Upper lobe of right lung (tissue), 1 donor: ENCODE data around the gene TMEM59L. TPM values are rescaled to one million over a fixed set of nuclear protein-coding genes. Genes with fewer than 3 reads are reported as not detected.

ENCODE experiments used
- ATAC-seq: fragments of 200-7000 bp; cut with Tn5 transposase; one replicate; pipeline ENCODE4 v1.9.1; 2020; ENCODE audit warnings: mild to moderate bottlenecking, moderate library complexity
- DNase-seq: peaks from one replicate; pipeline ENCODE4 v3.0.0-alpha.2; 2020
- H3K27ac ChIP-seq: fragments of 200-600 bp; one replicate; pipeline ENCODE4 v1.8.0; 2022
- H3K27me3 ChIP-seq: fragments of 200-600 bp; one replicate; pipeline ENCODE4 v1.8.0; 2022; ENCODE audit warnings: mild to moderate bottlenecking
- H3K36me3 ChIP-seq: fragments of 200-600 bp; one replicate; pipeline ENCODE4 v1.8.0; 2022
- H3K4me1 ChIP-seq: fragments of 200-600 bp; one replicate; pipeline ENCODE4 v1.8.0; 2022
- H3K4me3 ChIP-seq: fragments of 200-600 bp; one replicate; pipeline ENCODE4 v1.8.0; 2022; ENCODE audit warnings: mild to moderate bottlenecking
- H3K9me3 ChIP-seq: fragments of 200-600 bp; one replicate; pipeline ENCODE4 v1.8.0; 2022
- intact Hi-C: fragments of 100-400 bp; cut with DNase I; formaldehyde crosslinking; loops from one replicate; pipeline ENCODE4 v1.11.0; 2022
- total RNA-seq: library from RNA; stranded (reverse); fragmentation: NEBNext Ultra II Directional; extraction: Animal tissue kit (Norgen Biotek cat#: 25700); gene quantifications from one replicate; pipeline ENCODE4 v1.2.1, GENCODE V29; 2021
- TF ChIP-seq, protein P1 (sequence below): fragments of 200-600 bp; IDR thresholded peaks from one replicate; pipeline ENCODE4 v1.8.0; 2022; ENCODE audit warnings: antibody characterized with exemption
- donor health status: DM: no; HTN: yes; CAD: no; lungs with severe emphysema.

TMEM59L gene
- total RNA-seq, 1 donor from 2014 or later = 2.2 TPM

DNA sequence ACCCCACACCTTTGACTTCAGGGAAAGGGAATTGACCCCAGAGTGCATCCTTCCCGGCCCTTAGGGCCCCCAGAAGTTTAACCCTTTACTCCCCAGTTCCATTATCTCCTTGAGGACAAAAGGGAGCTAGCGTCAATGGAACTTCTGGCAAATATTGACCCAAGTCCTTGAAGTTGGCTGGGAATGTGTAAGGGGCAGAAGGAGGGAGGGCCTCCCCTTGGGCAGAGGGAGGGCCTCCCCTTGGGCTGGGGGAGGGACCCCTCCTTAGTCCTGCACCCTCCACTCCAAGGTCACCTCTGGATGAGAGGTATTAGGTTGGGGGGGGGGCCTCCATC, 3.0 kb upstream of the TMEM59L start:
- Histone ChIP-seq H3K4me3 (no peak overlapping the region), H3K27me3 (peaks cover 93% of the 10 kb centered on the region), H3K36me3 (no peaks in the 10 kb centered on the region), H3K9me3 (no peaks in the 10 kb centered on the region), H3K4me1 (peaks cover 35% of the 10 kb centered on the region), H3K27ac (no peak overlapping the region)
- TF ChIP-seq, protein P1, sequence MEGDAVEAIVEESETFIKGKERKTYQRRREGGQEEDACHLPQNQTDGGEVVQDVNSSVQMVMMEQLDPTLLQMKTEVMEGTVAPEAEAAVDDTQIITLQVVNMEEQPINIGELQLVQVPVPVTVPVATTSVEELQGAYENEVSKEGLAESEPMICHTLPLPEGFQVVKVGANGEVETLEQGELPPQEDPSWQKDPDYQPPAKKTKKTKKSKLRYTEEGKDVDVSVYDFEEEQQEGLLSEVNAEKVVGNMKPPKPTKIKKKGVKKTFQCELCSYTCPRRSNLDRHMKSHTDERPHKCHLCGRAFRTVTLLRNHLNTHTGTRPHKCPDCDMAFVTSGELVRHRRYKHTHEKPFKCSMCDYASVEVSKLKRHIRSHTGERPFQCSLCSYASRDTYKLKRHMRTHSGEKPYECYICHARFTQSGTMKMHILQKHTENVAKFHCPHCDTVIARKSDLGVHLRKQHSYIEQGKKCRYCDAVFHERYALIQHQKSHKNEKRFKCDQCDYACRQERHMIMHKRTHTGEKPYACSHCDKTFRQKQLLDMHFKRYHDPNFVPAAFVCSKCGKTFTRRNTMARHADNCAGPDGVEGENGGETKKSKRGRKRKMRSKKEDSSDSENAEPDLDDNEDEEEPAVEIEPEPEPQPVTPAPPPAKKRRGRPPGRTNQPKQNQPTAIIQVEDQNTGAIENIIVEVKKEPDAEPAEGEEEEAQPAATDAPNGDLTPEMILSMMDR = no peak
- ATAC-seq (peak; percentile 2), DNase-seq (no peak)
- intact Hi-C loops = no loop called here

DNA sequence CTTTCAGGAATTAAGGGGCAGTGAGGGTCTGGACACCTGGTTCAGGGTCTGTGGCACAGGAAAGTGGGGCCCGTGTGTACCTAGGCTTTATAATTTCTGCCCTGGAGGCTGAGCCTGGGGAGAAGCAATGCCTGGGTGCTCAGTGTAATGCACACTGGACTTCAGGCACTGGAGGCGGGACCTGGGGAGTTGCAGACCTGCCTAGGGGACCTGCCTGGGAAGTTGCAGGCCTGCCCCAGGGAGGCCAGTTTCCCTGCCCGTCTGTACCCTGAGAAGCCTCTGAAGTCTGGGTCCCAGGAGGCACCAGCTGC, 2.5 kb upstream of the TMEM59L start:
- DNase-seq (no peak), ATAC-seq (peak; percentile 24)
- intact Hi-C loops = no loop called here
- Histone ChIP-seq H3K4me3 (no peak overlapping the region), H3K4me1 (peaks cover 35% of the 10 kb centered on the region), H3K27me3 (peaks cover 94% of the 10 kb centered on the region), H3K9me3 (no peaks in the 10 kb centered on the region), H3K36me3 (no peaks in the 10 kb centered on the region), H3K27ac (no peak overlapping the region)
- TF ChIP-seq, protein P1 = no peak

DNA sequence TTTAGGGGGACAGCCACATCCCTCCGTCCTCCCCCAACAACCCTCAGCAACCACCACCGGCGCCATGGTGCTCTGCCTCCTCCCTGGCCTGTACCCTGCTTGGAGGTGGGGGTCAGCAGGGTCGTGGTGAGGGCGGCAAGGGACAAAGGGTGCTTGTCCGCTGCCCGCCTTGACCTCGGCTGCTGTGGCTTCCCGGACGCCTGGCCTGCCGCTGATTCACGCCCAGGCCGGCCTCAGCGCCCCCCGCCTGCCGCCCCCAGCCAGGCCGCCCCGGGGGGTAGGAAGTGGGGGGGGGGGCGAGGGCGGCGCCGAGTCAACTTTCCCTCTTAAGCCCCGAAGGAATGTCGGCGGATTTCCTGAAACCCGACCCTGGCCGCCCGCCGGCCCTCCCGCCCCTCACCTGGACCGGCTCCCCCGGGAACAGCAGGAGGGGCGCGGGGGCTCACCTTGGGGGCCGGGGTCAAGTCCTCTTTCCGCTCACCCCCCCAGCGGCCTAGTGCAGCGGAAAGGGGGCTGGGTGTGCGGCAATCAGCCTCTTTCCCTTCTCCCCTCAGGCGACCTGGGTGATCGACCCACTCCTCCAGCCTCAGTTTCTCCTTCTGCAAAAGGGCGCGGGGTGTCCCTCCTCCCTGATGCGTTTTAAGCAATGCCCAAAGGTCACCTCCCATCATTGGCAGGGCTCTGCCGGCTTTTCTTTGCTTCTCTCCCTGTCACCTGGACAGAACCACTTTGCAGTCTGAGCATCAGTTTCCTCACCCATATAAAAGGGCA, 1.9 kb upstream of the TMEM59L start:
- no peak overlapping the region for H3K4me3 ChIP-seq
- no peaks in the 10 kb centered on the region for H3K36me3 ChIP-seq
- H3K9me3 ChIP-seq = no peaks in the 10 kb centered on the region
- peaks cover 35% of the 10 kb centered on the region for H3K4me1 ChIP-seq
- H3K27me3 ChIP-seq = peaks cover 94% of the 10 kb centered on the region
- TF ChIP-seq, protein P1 = no peak
- no peak for DNase-seq
- intact Hi-C loops = no loop called here
- ATAC-seq = peak; percentile 4
- no peak overlapping the region for H3K27ac ChIP-seq

DNA sequence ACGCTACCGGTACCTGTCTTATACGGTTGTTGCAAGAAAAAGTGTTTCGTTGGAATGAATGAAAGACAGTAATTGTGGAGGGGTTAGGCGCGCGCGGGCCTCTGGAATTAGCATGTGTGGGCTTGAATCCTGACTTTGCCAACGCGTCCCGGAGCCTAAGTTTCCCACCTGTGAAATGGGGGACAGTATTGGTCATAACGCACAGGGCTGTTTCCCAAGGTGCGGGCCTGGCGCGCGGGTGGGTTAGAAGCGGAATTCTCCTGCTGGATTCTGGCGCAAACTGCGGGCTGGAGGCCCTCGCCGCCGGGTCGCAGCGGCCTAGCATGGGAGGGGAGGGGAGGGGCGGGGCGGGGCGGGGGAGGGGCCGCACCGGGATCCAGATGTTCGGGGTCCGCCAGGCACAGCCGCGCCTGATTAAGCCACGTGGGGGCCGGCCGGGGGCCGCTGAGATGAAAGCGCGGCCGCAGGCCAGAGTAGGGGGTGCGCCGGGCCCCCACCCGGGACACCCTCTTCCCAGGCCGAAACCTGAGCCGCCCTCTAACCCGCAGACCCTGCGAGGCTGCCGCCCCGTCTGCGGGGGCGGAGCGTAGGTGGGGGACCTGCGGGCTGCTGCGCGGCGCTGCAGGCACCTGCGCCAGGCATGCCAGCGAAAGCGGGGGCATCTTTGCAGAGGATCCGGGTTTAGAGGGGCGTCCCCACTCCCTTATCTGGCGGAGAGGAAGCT, 1.2 kb upstream of the TMEM59L start:
- H3K36me3 ChIP-seq = no peaks in the 10 kb centered on the region
- peaks cover 92% of the 10 kb centered on the region for H3K27me3 ChIP-seq
- TF ChIP-seq, protein P1 = no peak
- intact Hi-C loops = no loop called here
- ATAC-seq (no peak), DNase-seq (no peak)
- no peak overlapping the region for H3K27ac ChIP-seq
- H3K9me3 ChIP-seq = no peaks in the 10 kb centered on the region
- H3K4me3 ChIP-seq = no peak overlapping the region
- H3K4me1 ChIP-seq = peaks cover 35% of the 10 kb centered on the region

DNA sequence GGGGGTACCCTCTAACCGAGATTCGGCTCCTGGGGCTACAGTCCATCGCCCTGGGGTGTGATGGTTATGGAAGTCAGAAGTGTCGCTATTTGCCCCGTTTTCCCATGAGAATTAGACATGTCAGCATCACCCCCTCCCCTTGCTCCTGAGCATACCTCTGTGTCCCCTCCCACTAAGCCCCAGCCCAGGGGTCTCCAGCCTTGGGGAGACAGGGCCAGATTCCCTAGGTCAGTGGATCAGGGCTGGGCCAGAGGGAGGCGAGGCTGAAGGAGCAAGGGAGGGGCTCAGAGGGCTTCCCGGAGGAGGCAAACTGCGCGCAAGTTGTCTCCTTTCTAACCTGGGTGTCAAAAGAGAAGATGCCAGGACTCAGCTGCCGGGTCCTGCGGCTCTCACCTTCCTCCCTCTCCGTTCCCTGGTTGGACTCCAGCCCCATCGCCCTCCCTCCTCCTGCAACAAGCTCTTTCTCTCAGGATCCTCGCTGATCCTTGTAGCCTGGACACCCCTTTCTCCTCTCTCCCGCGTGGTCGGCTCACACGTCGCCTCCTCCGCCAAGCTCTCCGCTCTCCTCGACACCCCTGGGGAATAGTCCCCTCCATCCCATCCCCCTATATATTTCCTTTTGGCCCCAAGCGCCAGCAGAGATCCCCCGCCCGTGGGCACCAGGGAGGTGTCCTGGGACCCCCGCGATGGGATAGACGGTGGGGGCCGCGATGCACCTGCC, 459 bp upstream of the TMEM59L start:
- Histone ChIP-seq H3K4me1 (peaks cover 34% of the 10 kb centered on the region), H3K36me3 (no peaks in the 10 kb centered on the region), H3K27me3 (peaks cover 90% of the 10 kb centered on the region), H3K9me3 (no peaks in the 10 kb centered on the region), H3K27ac (no peak overlapping the region), H3K4me3 (peak overlapping the region; percentile 31)
- ATAC-seq (no peak), DNase-seq (no peak)
- intact Hi-C loops = no loop called here
- TF ChIP-seq, protein P1 = no peak
